Adrenal gland (tissue), 12 donors: ENCODE measurements around the gene FAM241B. TPM values are rescaled to one million over a fixed set of nuclear protein-coding genes. Genes with fewer than 3 reads are reported as not detected.

Source experiments
- DNase-seq, 7 donors: peaks; one replicate each; pipeline ENCODE4 v3.0.0-alpha.2; 2019 to 2020
- H3K27ac ChIP-seq, 5 donors: fragments of 200-600 bp; sonication (generic) in 4 of 5; 1 replicate in 3 of 5; 2 replicates in 2 of 5; pipeline versions ENCODE4 v1.5.1 to v1.8.0; 2016 to 2020; ENCODE audit warnings: mild to moderate bottlenecking in 1 of 5
- H3K27me3 ChIP-seq: fragments of 200-600 bp; 2 replicates; pipeline ENCODE4 v1.8.0; 2021
- H3K36me3 ChIP-seq, 2 donors: fragments of 200-600 bp; replicated peaks in 1 of 2; 1 replicate in 1 of 2; 2 replicates in 1 of 2; pipeline versions ENCODE4 v1.5.1 to v1.8.0; 2018 to 2022
- H3K4me1 ChIP-seq, 2 donors: fragments of 200-600 bp; replicated peaks in 1 of 2; 1 replicate in 1 of 2; 2 replicates in 1 of 2; pipeline versions ENCODE4 v1.5.1 to v1.8.0; 2018 to 2021
- H3K4me3 ChIP-seq, 4 donors: fragments of 200-600 bp; sonication (generic) in 3 of 4; one replicate each; pipeline ENCODE4 v1.5.1; 2016 to 2018
- H3K9me3 ChIP-seq, 3 donors: fragments of 200-600 bp; sonication (generic) in 1 of 3; replicated peaks in 1 of 3; 1 replicate in 2 of 3; 2 replicates in 1 of 3; pipeline versions ENCODE4 v1.5.1 to v1.8.0; 2016 to 2021
- POLR2A ChIP-seq, 2 donors: fragments of 450-650 bp; IDR thresholded peaks; one replicate each; pipeline ENCODE4 v1.6.1; 2017; ENCODE audit warnings: antibody characterized with exemption in 2 of 2, mild to moderate bottlenecking in 2 of 2, moderate library complexity in 1 of 2
- WGBS, 4 donors: extraction: QIAGEN DNeasy Blood & Tissue Kit in 2 of 4; methylation state at CpG; one replicate each; pipeline versions ENCODE4 v1.1.5 to v1.1.7; 2013 to 2017; 5-methylcytosine and 5-hydroxymethylcytosine counted together
- intact Hi-C, 2 donors: fragments of 100-400 bp; cut with DNase I; formaldehyde crosslinking; loops; one replicate each; pipeline versions ENCODE4 v1.14.1 to v1.15.0; 2022 to 2023
- polyA plus RNA-seq, 3 donors: library from polyadenylated mRNA; stranded (reverse); fragments of 200-250 nt in 2 of 3; fragments of 350-450 nt in 1 of 3; fragmentation: Illumina TruSeq in 1 of 3; extraction: RNeasy Lipid Tissue Mini Kit (QIAGEN cat#74804) in 1 of 3; gene quantifications; one replicate each; pipeline ENCODE4 v1.2.3, GENCODE V29; 2013 to 2014
- total RNA-seq, 9 donors: library from RNA; depleted of rRNA in 4 of 9; stranded (reverse); fragments of >200 nt in 4 of 9; fragments of 120-200 nt in 1 of 9; fragmentation: NEBNext Ultra II Directional in 1 of 9; extraction: Animal tissue kit (Norgen Biotek cat#: 25700) in 1 of 9; gene quantifications; one replicate each; pipeline versions ENCODE4 v1.1.0 to v1.2.4, GENCODE V29; 2013 to 2023
- TF ChIP-seq, protein P1 (sequence below), 6 experiments: fragments of 450-650 bp in 4 of 6; fragments of 200-600 bp in 2 of 6; sonication (generic) in 1 of 6; IDR thresholded peaks; 1 replicate in 5 of 6; 2 replicates in 1 of 6; pipeline versions ENCODE4 v1.5.1 to v1.8.0; 2016 to 2021; ENCODE audit warnings: antibody characterized with exemption in 6 of 6, mild to moderate bottlenecking in 2 of 6, moderate library complexity in 1 of 6
- donor health status: healthy with polysubstance abuse.
- donor health status: Bipolar disorder and iron deficiency.
- donor health status: DM: yes; HTN: yes; CAD: no.
- donor health status: DM: no; HTN: no; CAD: no.
- donor health status: DM: no; HTN: no; CAD: no.
- donor health status: DM: yes; HTN: yes; CAD: no.

FAM241B gene
- total and polyA plus RNA-seq, 12 donors, result 1.4 to 4.6 (median 3.0) TPM; not detected in 2

DNA sequence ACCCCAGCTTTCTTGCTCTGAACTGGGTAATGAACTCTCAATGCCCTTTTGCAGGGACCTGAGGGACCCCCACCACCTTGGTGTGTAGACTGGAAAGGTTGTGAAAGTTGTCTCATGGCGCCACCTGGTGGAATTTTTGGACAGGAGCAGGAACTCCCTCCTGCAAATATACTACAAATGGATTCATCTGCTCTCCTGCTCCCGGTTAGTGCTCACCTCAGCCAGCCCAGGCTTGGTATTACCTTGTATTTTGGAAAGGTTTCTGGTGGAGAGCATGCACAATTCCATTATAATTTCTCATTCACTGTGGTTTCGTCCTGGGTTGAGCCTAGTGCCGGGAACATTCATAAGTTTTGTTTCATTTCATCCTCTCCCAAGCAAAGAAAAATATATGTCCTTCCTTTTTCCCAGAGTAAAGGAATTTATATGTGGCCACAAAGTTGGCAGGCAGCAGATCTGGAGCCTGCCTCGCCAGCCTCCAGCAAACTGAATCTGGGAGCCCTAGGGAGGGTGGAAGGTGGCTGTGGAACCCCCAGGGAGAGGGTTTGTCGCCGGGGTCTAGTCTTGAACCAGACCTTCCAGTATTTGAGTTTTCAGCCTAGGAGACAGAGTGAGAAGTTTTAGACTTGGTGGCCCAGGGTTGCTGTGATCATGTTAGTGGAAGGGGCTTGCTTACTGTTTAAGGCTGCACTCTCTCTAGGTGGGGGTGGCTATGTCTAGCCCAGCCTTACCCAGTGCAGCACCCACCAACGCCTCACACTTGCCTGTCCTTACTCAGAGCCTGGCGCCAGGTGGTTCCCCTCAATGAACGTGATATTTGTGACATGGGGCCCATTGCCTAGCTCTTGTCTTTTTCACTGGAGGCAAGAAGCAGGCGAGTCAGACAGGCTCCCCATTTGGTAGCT is 9.5 kb downstream of the FAM241B start:
- TF ChIP-seq POLR2A (IDR thresholded peaks at IDR 0.05), result no peak
- TF ChIP-seq, protein P1, sequence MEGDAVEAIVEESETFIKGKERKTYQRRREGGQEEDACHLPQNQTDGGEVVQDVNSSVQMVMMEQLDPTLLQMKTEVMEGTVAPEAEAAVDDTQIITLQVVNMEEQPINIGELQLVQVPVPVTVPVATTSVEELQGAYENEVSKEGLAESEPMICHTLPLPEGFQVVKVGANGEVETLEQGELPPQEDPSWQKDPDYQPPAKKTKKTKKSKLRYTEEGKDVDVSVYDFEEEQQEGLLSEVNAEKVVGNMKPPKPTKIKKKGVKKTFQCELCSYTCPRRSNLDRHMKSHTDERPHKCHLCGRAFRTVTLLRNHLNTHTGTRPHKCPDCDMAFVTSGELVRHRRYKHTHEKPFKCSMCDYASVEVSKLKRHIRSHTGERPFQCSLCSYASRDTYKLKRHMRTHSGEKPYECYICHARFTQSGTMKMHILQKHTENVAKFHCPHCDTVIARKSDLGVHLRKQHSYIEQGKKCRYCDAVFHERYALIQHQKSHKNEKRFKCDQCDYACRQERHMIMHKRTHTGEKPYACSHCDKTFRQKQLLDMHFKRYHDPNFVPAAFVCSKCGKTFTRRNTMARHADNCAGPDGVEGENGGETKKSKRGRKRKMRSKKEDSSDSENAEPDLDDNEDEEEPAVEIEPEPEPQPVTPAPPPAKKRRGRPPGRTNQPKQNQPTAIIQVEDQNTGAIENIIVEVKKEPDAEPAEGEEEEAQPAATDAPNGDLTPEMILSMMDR (IDR thresholded peaks at IDR 0.05), result peak; percentile 70 to 90 (median 84)
- Histone ChIP-seq H3K27ac (no peak overlapping the region), H3K4me1 (no peaks in the 10 kb centered on the region), H3K36me3 (no peaks in the 10 kb centered on the region), H3K4me3 (no peak overlapping the region), H3K9me3 (no peaks in the 10 kb centered on the region), H3K27me3 (no peaks in the 10 kb centered on the region)
- WGBS, 4 donors, result 42 to 46% (median 44%) methylated on average over 11 of the region's 11 CpGs
- DNase-seq, result peak; percentile 31 to 84 (median 64)
- intact Hi-C loops, result loop anchor here (2.0 to 10.0 kb wide), 7 partner anchors 75 to 278 kb away; partner anchors contain the start of gene COL13A1 (in 1 of the 2)

DNA sequence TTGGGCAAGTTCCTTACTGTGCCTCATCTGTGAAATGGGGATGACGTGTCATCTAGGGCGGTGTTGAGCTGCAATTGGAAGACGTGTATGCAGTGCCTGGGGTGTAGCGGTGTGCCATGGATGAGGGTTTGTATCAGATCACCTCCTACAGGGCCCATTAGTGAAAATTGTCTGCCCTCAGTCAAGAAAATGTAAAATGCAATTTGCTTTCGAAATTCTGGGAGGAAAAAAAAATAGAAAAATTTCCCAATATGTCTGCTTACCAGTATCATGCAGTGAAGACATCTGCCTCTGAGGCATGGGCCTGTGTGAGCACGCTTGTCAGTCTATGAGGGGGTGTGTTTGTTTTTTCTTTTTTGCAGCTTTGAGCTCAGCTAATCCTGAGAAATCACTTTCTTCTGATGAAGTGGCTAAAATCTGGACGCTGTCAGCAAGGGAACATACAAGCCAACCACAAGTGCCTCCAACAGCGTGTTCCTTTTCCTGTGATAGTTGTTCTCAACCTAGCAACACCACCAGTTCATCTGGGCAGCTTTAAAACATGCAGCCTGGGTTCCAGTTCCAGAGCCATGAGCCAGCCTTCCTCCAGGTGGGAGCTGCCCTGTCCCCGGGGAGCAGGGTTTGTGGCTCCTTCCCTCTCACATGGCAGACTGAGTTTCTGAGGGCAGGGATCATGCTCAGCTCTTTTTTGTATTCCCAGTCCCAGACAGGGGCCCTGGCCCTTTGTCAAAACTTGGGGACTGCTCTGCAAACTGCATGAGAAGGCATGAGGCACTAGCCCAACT is 10.3 kb downstream of the FAM241B start:
- TF ChIP-seq, protein P1 (IDR thresholded peaks at IDR 0.05), result no peak
- no peak for TF ChIP-seq POLR2A (IDR thresholded peaks at IDR 0.05)
- peak in 1 of 7 donors; percentile 12 for DNase-seq
- H3K36me3 ChIP-seq, result no peaks in the 10 kb centered on the region
- H3K9me3 ChIP-seq, result no peaks in the 10 kb centered on the region
- H3K4me1 ChIP-seq, result no peaks in the 10 kb centered on the region
- intact Hi-C loops, result loop anchor here (2.0 to 10.0 kb wide), 5 partner anchors 74 to 277 kb away; partner anchors contain the start of gene COL13A1 (in 1 of the 2)
- WGBS, 4 donors, result 60 to 69% (median 64%) methylated on average over 9 of the region's 9 CpGs
- H3K4me3 ChIP-seq, result no peak overlapping the region
- H3K27ac ChIP-seq, result no peak overlapping the region
- no peaks in the 10 kb centered on the region for H3K27me3 ChIP-seq

DNA sequence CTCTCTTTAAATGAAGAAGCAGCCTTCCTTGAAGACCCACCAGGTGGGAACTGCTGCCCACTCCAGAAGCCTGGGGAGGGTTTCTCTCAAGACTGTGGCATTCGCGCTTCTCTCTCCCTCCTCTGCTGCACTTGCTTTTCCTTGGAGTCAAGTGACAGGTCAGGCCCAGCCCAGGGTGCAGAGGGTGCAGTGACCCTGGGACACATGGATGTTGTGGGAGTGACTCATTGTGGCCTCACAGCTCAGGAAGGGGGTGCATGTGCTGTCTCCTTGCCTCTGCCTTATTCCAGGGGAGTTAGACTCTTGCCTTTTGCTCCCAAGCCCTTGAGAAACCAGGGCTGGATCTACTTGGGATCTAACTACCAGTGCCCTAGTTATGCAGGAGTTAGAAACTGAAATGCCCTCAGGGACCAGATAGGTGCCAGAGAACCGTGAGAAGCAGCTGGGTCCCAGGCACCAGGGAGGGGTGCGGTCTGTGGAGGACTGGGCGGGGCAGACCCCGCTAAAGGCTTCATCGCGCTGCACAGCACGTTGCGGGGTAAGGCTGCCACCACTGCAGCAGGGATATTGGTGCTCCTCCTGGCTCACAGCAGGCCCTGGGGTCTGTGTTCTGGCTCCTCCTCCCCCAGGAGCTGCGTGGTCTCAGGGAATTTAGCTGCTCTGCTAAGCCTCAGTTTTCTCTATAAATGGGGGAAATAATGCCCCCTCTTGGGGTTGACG is 11.4 kb downstream of the FAM241B start:
- H3K36me3 ChIP-seq, result no peaks in the 10 kb centered on the region
- H3K4me1 ChIP-seq, result no peaks in the 10 kb centered on the region
- peak in 3 of 7 donors; percentile 24 to 53 (median 36) for DNase-seq
- no peaks in the 10 kb centered on the region for H3K27me3 ChIP-seq
- H3K9me3 ChIP-seq, result no peaks in the 10 kb centered on the region
- WGBS, 4 donors, result 72 to 84% (median 78%) methylated on average over 10 to 12 of the region's 12 CpGs
- H3K27ac ChIP-seq, result no peak overlapping the region
- H3K4me3 ChIP-seq, result no peak overlapping the region
- intact Hi-C loops, result loop anchor here (2.0 to 10.0 kb wide), 5 partner anchors 73 to 276 kb away; partner anchors contain the start of gene COL13A1 (in 1 of the 2)
- no peak for TF ChIP-seq POLR2A (IDR thresholded peaks at IDR 0.05)
- TF ChIP-seq, protein P1 (IDR thresholded peaks at IDR 0.05), result no peak
